Forelimb muscle (tissue), 1 donor: ENCODE data around the gene PAQR9. TPM values are rescaled to one million over a fixed set of nuclear protein-coding genes. Genes with fewer than 3 reads are reported as not detected.

ENCODE experiments used
- DNase-seq: peaks from one replicate; pipeline ENCODE4 v3.0.0-alpha.2; 2013; ENCODE audit warnings: low read depth
- polyA plus RNA-seq: library from polyadenylated mRNA; unstranded; fragments of 120-200 nt; gene quantifications from one replicate; pipeline ENCODE4 v1.2.1, GENCODE V29; 2013; ENCODE audit not compliant: insufficient read length

PAQR9 gene
- polyA plus RNA-seq, 1 donor: 0.08 TPM

DNA sequence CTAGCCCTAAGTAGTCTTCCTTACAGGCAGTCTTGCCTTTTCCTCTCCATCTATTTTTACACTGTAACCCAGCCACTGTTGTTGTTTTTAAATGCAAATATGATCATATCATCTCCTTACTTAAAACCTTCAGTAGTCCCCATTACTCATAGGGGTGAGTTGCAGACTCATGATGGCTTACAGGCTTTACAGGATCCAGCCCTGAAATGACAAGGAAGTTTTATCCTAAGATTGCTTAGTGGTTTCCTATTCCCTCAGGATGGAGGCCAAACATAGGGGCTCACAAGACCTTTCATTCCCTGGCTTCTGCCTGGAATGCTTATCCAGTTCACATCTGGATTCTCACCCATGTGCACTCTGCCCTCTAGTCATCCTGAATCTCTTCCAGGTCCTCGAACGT is 46.9 kb downstream of the PAQR9 start:
- DNase-seq: no peak

DNA sequence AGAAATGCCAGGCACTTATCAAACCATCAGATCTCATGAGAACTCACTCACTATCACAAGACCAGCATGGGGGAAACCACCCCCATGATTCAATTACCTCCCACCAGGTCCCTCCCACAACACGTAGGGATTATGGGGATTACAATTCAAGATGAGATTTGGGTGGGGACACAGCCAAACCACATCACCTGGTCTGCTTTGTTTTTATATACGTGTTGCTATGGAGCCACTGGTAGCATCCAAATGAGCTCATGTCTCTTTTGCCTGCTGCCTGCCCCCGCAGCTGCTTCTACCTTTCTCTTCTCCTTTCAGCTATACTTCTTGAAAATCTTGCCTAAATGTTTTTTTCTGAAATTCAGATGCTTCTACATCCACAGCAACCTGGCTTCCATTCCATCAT is 47.8 kb downstream of the PAQR9 start:
- DNase-seq: no peak

DNA sequence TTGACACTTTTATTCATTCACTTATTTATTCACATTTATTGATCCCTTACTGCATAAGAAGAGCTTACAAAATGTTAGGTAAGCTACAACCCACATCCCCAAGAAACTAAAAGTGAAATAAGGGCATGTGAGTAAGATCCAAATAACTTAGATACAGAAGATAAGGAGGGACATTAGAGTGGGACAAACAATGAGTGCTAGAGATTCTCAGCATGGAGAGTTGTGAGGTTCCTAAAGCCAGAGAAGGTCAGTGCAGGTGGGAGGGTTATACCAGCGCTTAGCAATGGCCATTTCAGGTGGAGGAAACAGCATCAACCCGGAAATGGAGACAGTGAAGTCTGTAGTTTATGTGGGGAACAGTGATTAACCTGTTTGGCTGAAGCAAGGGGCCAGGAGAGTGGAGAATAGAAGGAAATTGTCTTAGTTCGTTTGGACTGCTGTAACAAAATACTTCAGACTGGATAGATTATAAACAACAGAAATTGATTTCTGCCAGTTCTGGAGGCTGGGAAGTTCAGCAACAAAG is 49.1 kb downstream of the PAQR9 start:
- DNase-seq: no peak

DNA sequence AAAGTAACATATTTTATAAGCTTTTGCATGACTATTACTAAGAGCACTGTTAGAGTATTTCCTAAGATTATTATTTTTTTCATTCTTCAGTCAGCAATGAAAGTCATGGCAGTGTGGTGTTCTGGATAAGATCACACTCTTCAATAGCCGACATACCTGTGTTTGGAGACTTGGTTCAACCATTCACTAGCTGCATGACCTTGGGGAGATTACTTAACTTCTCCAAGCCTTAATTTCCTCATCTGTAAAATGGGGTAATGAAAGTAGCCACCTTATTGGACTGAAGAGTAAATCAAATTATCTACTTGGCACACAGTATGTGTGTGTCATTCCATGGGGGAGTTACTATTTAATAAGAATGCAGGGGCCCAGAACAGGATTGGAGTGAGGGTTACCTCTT is 50.0 kb downstream of the PAQR9 start:
- no peak for DNase-seq

DNA sequence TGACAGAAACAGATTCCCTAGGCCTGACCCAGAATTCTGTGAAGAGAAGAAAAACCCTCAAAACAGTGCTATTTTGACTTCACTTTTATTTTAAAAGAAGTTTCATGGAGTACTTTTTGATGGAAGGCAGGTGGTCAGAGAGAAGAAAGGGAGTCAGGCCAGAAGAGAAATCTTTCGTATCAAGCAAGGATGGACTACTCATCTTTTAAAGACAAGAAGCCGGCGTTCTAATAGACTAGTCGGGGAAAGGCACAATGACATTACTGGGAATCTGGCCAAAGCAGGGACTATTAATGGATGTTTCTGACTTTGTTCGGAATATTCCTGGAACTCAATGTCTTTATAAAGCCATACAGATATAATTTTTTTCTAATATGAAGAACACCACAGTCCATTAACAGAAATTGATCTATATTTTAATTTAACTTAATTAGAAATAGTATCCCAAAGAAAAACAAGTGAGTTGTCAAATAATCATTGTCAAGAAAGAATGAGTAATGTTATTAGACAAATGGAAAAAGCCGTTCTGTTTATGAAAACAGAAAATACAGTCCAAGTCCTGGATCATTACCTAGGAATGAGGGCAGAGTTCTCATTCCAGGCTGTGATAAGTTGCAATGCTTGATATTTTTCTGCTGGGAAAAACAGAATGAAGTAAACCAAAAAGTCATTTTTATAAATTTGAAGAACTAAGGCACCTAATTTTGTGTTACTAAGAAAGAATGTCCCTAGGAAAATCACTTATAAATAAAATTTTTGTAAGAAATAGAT is 50.9 kb downstream of the PAQR9 start:
- DNase-seq: peak; percentile 9

Other genes starting within 250 kb of the PAQR9 start
- 7.3 TPM for gene TRPC1, start 239.6 kb downstream of the PAQR9 start, polyA plus RNA-seq
- gene PCOLCE2, start 74.6 kb downstream of the PAQR9 start, polyA plus RNA-seq: 1.2 TPM
- 84.8 TPM for gene U2SURP, start 37.9 kb upstream of the PAQR9 start, polyA plus RNA-seq
- gene CHST2, start 156.1 kb upstream of the PAQR9 start, polyA plus RNA-seq: 4.0 TPM